Measurements from ENCODE around the gene AMOT.

Gene AMOT

DNA sequence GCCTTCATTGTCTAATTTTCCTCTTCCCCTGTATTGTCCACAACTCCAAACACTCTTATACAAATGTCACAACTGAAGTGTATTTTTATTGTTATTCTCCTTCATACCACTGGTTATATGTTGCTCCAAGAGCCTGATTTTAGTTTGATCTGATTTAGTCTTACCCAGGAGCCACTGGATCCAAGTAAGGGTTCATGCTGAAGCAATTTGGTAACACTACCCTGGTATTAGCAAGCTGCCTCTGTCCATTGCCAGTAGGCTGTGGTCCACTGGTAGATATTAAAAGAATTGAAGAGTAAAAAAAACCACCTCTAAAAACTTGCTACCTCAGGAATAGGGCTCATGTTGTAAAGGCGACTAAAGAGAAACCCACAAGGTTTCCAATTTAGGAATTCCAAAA, 41.2 kb downstream of the AMOT start:
- no peak for ATAC-seq
- no peak for DNase-seq

DNA sequence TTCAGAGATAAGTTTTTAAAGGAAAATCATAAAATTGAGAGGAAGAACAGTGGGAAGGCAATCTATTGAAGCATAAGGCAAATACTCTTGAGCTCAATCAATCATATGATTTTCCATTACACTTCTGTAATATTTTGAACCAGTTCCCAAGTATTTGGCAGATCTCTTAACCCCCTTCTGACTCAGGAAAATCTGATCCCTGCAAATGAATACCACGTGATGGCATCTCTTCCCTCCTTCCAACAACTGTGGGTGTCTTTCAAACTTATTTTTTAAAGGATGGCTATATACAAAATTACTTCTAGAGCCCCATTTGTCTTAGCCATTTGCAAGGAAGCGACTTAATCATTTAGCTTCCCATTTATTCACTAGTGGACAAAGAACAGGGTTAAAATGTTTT, 41.9 kb downstream of the AMOT start:
- no peak for DNase-seq
- no peak for ATAC-seq

DNA sequence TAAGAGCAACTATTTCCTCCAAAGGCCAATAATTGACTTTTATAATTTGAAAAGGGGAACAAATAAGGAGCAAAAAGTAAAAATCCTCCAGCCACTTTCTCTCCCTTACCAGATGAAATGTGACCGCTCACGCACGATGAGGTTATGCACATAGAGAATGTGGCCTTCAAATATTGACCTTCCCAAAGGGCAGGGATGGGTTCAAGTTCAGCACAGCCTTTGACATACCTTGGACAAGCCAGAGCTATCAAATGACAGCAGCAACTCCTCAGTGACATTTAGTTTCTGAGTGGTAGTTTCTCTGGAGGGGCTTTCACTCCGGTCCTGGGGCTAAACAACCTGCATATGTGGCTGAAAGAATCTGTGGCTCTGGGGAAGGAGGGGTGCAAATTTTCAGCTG, 50.7 kb downstream of the AMOT start:
- ATAC-seq (no peak), DNase-seq (no peak)

DNA sequence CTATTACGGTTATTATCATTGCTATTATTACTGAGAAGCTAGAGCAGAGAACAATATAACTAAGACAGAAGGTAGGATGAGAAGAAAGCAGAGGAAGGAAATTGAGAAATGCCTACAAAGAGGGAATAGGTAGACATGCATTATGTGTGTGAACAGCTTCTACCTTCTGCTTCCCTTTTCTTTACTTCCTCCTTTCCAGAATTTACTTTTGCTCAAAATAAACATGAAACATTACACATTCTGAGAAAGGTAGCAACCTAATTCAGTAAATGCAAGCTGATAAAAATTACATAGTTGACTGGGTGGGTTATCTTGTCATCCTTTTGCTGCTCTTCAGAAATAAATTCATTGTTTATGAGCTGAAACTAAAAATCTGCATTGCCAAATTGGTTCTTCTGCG, 54.6 kb downstream of the AMOT start:
- DNase-seq: no peak
- no peak for ATAC-seq

DNA sequence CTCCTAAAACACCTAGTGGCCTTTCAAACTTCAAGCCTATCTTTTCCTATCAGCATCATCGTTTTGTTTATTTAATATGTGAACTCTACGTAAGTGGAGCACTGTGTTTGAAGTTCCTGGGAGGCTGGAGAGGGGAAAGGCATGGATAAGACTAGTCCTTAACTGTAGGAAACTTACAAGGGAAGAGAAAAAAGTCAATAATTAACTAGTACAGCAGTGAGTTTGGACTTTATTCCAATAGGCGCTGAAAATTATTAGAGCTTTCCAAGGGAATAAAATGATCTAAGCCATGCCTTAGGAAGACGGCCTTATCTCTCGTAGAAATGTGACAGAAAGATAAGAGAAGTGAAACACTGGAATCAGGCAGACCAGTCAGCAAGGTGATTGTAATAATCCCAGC, 55.3 kb downstream of the AMOT start:
- no peak for DNase-seq
- ATAC-seq: no peak

DNA sequence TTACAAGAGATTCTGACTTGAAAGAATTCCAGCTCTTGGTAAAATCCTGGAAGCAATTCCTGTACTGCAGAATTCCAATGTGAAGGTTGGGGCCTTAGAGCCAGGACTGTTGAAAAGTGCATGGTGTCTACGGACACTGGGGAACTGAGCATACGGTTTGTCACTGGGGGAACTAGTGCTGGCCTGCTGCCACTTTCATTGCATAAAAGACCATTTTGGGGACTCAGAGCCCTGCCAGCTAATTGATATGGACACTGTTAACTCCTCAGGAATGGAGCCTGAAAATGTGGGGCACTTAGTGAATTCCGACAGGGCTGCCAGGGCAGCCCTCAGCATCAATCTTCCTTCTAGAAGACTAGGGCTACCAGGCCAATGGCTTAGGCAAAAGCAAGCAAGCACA, 55.9 kb downstream of the AMOT start:
- ATAC-seq: no peak
- no peak for DNase-seq

DNA sequence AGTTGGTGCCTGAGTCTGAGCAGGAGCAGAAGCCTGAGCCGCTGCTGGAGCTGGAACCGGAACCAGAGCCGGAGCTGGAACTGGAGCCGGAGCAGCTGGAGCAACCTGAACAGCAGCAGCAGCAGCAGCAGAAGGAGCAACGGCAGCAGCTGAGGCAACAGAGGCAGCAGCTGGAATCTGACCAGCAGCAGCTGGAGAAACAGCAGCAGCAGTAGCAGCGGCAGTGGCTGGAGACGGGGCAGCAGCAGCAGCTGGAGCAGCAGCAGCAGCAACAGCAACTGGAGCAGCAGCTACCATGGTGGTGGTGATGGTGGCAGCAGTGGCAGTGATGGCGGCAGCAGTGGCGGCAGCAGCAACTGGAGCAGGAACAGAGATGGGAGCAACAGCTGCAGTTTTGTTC, 61.5 kb downstream of the AMOT start:
- no peak for DNase-seq
- no peak for ATAC-seq

DNA sequence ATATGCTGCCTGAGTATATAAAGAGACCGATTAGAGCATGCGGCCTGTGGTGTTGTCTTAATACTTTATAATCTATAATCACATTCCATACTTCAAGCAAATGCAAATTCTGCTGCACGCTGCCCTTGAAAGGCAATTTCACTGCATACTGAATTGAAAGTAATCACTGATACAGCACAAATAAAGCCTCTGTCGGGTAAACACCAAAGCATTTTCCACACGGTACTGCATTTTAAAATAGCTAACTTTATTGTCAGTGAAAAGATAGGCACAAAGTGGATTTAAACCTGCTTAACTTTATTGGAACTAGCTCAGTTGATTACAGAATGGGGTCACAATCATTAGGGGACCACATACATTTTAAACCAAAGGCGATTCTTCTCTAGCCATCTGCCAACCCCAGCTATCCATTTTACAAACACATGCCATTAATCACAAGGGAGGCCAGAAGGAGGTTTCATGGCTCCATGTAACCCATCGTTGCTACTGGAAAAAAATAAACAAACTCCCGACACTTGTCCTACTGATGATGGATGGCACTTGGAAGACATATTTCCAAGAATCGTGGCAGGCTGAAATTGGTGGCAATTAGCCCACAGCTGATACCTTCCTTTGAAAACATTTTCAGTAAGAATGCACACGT, 65.9 kb downstream of the AMOT start:
- no peak for ATAC-seq

DNA sequence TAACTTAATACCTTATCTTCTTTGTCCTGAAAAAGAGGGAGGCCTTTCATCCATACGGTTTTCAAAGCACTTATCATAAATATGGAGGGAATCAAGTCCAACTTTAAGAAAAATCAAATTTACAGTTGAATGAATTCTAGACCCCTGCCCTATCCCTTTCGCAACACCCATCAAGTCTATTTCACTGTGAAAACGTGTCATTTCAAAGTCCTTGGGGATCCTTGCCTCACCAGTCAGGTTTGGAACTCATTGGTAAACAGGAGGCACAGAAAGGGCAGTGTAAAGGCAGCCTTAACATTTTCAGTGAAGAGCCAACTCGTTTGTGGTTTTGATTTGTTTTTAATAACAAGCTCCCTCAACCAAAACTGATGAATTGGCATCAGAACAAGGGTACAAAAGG, 66.5 kb downstream of the AMOT start:
- DNase-seq: no peak
- ATAC-seq: no peak

More for the DNA sequence above, 65.9 kb downstream of the AMOT start:
- DNase-seq: no peak

DNA sequence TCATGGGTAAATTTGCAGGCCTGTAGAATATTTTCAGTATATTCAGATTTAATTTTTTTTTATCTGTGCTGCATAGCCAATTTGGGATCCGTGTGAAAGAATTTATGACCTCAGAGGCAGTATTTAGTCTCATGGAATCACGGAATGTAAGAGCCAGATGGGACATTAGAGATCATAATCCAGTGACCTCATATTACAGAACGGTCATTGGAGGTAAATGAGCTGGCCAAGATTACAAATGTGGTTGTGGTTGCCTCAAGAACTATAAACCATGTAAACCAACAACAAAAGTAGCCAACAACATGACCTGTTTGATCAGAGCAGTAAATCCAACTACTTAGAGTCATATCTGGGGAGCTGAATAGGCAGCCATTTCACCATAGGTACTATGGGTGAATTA, 71.6 kb downstream of the AMOT start:
- ATAC-seq (no peak), DNase-seq (no peak)

DNA sequence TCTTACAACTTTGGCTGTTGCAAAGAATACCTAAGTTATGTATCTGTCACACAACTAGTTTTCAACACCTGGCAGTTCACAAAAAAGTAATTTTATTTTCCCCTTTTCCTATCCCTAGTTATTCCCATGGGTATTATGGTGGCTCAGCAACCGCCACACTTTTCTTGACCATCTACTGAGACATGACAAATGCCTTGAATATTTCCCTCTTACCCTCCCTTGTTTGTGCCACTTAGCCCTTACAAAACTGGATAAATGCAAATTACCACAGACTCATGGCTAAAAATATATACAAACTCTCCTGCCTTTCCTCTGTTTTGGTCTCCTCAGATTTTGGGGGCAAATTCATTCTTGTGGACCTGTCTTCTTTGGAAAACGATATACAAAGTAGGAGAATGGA, 72.1 kb downstream of the AMOT start:
- no peak for DNase-seq
- no peak for ATAC-seq

DNA sequence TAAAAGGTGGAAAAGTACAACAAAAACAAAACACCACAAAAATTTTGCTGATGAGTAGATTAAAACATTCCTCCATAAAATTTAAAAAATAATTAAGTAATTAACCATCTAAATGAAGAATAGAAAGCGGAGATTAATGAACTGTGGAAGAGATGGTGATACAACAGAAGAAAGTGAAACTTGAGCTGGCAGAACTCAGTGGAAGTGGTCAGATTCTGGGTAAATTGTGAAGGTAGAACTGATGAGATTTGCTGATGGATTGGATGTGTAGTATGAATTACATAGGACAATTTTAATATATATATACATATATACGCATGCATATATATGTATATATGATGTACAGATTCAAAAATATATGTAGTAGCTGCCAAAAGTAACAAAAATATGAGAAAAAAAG, 73.9 kb downstream of the AMOT start:
- DNase-seq: no peak
- no peak for ATAC-seq

DNA sequence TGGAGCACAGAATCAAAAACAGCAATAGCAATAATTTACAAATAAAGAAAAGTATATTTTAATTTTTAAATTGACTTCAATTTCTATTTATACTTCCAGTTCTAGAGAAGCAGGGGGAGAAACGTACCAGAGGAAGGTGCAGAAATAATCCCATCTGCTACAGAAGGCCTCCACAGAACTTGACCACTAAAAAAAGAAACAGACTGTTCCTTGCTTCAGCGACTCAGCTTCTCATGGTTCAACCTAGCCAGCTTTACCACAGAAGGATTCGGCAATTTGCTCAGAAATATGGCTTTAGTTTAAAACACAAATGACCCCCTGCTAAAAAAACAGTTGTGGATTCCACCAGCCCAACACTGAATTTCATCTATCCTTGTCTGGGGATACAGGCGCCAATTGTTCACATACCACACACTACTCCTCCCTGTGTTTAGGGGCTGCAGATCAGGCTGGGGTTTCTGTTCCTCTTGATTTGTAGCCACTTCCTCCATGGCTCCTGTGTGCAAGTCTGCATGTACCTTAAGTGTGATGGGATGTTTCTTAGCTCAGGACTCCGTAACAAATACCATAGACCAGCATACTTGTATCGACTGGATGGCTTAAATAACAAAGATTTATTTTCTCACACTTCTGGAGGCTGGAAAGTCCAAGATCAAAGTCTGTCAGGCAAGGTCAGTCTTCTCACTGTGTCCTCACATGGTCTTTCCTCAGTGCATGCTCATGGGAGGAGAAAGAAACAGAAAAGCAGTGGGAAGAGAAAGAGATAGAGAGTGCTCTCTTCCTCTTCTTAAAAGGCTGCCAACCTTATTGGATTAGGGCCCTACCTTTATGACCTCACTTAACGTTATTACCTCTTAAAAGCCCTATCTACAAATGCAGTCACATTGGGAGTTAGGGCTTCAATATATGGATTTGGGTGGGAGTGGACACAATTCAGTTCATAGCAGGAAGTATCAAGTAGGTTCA, 79.1 kb downstream of the AMOT start:
- no peak for ATAC-seq
- DNase-seq: no peak

DNA sequence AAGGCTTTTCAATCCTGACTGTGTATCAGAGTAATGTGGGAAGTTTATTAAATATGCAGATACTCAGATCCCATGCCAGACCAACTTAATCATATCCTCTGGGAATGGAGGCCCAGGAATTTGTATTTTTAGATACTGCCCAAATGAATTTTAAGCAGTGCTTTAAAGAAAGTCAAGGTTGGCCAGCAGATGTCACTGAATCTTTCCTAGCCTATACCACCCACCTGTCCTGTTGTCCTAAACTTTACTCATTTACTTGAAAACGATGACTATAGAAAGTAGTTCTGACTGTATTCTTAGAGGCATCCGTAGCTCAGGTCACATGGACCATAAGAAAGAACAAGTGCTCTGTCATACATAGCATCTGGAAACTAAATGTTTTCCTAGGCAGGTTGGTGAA, 79.9 kb downstream of the AMOT start:
- ATAC-seq (no peak), DNase-seq (no peak)

DNA sequence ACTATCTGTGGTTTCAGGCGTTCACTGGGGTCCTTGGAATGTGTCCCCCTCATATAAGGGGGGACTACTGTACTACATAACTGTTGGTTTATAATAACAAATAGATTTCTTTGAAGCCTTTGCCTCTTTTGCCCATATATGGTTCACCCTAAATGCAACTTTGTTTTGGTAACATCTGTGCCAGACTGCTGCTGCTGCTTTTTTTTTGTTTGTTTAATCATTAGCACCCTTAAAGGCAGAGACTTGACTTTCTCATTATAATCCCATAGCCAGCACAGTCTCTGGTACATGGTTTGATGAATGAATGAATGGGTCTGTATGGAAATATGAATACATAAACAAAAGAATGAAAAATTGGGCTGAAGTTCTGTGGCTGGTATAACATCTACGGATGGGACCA, 80.7 kb downstream of the AMOT start:
- ATAC-seq: no peak
- no peak for DNase-seq

DNA sequence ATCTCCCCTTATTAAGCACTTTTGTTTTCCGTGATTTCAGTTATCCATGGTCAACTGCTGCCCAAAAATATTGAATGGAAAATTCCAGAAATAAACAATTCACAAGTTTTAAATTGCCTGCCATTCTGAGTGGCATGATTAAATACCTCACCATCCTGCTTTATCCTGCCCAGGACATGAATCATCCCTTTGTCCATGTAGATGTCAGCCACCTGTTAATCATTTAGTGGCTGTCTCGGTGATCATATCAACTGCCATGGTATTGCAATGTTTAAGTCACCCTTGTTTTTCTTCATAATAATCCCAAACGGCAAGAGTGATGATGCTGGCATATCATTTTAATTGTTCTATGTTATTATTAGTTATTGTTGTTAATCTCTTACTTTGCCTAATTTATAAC, 81.1 kb downstream of the AMOT start:
- DNase-seq (no peak), ATAC-seq (no peak)

DNA sequence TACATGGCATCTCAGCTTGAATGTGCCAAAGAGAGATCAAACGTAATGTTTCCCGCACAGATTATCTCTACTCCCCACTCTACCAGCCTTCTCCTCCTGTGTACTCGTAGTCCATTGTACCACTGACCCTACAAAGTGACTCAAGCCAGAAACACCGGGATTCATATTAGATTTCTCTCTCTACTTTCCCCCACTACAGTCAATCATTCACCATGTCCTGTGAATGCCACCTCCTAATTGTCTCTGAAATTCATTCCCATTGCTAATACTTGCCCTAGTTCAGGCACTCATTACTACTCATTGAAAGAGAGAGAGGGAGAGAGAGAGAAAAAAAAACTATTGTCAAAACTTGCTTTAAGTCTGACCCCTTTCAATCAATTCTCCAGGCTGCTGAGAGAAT, 82.7 kb downstream of the AMOT start:
- DNase-seq: no peak

DNA sequence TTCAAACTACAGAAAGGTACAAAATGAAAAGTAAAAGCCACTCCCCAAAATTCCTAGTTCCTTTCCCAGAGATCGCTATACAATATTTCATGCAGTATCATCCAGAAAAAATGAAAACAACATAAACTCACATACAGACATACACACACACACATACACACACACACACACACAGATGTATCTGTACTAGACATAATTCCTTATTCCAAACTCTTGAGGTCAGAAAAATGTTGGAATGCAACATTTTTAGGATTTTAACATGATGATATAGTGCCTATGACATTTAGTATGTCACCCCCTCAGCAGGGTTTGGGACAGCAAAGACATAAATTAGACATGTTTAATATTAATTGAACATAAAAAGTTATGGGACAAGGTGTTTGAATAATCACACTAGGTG, 87.5 kb downstream of the AMOT start:
- ATAC-seq (no peak), DNase-seq (no peak)

More for the DNA sequence above, 82.7 kb downstream of the AMOT start:
- ATAC-seq: no peak

DNA sequence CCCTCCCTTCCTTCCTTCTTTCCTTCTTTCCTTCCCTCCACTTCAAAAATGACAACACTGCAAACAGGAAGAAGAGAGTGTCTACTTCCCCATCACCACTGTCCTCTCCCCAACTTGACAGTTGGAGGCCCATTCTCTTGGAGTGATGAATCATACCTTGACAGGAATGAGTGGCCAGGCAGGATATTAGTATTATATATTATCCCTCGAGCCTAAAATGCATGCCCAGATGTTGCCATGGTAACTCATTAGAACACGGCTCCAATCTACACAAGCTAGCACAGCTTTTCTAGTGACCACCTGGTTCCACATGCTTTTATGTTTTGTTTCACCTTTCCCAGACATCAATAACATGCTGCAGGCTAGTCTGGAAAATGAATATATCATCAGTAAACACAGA, 89.6 kb downstream of the AMOT start:
- ATAC-seq: no peak

DNA sequence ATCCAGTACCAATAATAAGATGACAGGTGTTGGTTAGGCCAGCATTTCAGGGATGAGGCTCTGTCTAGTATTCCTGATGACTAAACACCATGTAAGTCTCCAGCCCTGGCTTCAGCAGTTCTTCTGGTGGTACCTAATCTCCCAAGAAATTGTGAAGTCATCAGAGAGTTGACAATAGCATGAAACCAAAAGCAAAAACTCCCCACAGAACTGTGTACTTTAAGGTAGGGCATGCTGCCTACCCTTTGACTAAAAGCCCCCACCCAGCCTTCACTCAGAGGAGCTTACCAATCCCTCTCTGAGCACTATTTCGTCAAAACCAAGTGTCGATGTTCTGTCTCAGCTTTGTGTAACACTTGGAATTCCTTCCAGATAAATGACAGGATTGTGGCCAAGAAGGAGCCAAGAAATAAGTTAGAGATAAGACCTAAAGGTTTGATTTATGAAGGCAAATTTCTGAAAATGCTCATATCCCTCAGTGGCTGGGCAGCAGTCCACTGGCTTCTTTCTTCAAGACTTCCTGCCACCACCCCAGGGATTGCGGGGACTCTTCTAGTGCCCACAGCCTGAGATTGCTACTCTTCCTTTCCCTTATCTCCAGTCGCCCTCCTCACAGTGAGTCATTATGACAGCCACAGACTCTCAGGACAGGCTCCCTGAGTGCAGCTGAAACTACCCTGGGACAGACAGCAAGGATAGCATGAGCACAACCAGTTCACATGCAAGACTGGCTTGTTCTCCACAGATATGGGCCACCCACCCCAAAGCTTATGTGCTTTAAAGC, 93.6 kb downstream of the AMOT start:
- DNase-seq: no peak

More for the DNA sequence above, 89.6 kb downstream of the AMOT start:
- no peak for DNase-seq

DNA sequence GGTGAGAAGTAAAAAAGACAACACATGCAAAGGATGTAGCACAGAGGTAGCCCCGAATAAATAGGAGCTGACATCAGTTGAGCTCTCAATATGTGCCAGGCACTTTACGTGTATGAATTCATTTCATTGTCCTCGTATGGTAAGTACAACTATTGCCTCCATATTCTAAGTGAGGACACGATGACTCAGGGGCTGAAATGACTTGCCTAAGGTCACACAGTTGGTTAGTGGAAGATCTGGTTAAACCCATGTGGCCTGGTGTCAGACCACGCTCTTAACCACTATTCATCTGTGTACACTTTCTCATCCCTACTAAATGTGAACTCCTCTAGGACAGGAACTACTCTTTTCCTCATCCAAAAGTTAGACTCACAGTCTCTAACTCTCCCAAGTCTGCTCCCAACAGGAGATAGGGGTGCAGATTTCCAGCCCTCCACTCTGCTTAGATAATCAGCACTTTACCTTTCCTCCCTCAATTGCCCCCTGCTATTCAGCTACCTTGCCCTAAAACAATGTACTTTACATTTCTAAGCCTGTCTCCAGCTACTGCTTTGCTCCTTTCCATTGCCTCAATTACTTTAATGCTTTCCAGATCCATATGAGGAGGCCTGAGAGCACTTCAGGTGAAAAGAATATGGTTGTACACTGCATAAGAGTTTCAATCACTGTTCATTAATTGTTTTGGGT, 102.1 kb downstream of the AMOT start:
- peak; percentile 88 for ATAC-seq
- peak; percentile 52 for DNase-seq

More for the DNA sequence above, 93.6 kb downstream of the AMOT start:
- no peak for ATAC-seq

DNA sequence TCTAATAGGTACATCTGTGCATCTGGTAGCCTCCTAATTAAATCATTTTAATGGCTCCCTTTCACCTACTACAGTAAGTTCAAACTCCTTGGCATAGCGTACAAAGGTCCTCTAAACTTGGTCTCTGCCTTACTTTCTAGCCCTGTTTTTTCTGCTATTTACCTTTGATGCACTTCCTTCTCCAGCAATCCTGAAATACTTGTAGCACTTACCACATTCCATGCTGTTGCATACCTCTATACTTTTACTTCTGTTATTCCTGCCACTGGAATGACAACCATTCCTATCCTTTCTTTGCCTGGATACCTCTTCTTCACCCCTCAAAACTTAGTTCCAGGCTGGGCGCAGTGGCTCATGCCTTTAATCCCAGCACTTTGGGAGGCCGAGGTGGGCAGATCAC, 104.3 kb downstream of the AMOT start:
- DNase-seq (no peak), ATAC-seq (no peak)

Data from stimulated activated naive CD8-positive, alpha-beta T cell treated with anti-CD3 and anti-CD28 coated beads, Interleukin-15, Interleukin-2, amounts not matched to agents 100 U/mL and 50 U/mL, for 24 hours (primary cell).